ENCODE data around the gene PAPPA2. TPM values are rescaled to one million over a fixed set of nuclear protein-coding genes. Genes with fewer than 3 reads are reported as not detected.

PAPPA2 gene
- total RNA-seq, 1 experiment from 2014 or later, result 0.81 TPM

DNA sequence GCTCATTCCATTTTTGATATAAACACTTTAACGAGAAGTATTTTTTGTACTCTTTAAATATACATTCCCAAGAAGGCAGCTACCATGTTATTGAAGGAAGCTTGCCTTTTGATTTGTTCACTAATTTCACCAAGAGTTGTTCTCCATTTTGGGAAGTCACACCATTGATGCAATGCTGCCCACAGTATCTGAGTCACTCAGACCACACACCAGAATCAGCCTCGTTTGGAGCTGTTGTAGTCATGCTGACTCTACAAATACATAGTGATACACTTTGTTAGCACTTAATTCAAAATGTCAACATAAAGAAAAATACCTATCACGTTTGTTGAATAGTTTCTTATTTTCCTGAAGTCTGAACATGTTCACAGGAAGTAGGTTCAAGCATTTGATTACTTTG is 78.7 kb downstream of the PAPPA2 start:
- H3K9me3 Mint-ChIP-seq, result no peaks in the 10 kb centered on the region
- whole genome bisulfite sequencing (ENCODE audit: extremely low coverage, insufficient read length, low lambda C conversion rate), result no CpG with 5 or more reads among the region's 3 CpGs

More for the DNA sequence above, 78.7 kb downstream of the PAPPA2 start:
- no peak overlapping the region for H3K27ac Mint-ChIP-seq
- no peaks in the 10 kb centered on the region for H3K79me1 ChIP-seq (ENCODE audit: insufficient read depth, low read depth, low read length, poor library complexity, severe bottlenecking)
- no peaks in the 10 kb centered on the region for H3K23me2 ChIP-seq (ENCODE audit: insufficient read length, low read depth, low read length, poor library complexity, severe bottlenecking)
- DNase-seq, result no peak
- no peak overlapping the region for H2BK12ac ChIP-seq (ENCODE audit: insufficient read length, low read depth, low read length)
- no peak overlapping the region for H2BK20ac ChIP-seq (ENCODE audit: low read depth, low read length, poor library complexity, severe bottlenecking)
- H3K18ac ChIP-seq (ENCODE audit: insufficient read length, low read depth, low read length), result no peak overlapping the region
- no peak overlapping the region for H2BK5ac ChIP-seq (ENCODE audit: insufficient read length, low read length)
- H4K8ac ChIP-seq (replicated peaks; ENCODE audit: insufficient read length, low read depth, low read length), result no peak overlapping the region
- H3K4me1 Mint-ChIP-seq, result peaks cover 12 to 14% of the 10 kb centered on the region in 2 experiments
- no peaks in the 10 kb centered on the region for H3K27me3 Mint-ChIP-seq (ENCODE audit: low read depth)
- no peaks in the 10 kb centered on the region for H3K9me3 ChIP-seq (ENCODE audit: control insufficient read depth, low read depth, low read length)
- no peak overlapping the region for H3K9ac ChIP-seq (ENCODE audit: extremely low read depth, insufficient read length, low read length)
- no peak overlapping the region for H3K4me2 ChIP-seq (ENCODE audit: insufficient read depth, insufficient read length, low read length)
- no peak overlapping the region for H3T11ph ChIP-seq (ENCODE audit: low read length)
- H4K5ac ChIP-seq (ENCODE audit: insufficient read length, low read depth, low read length), result no peak overlapping the region
- peaks cover 2% of the 10 kb centered on the region; the same call in 1 of the 2 replicates for H3K4me1 ChIP-seq (ENCODE audit: insufficient read depth, low read length)
- H2BK120ac ChIP-seq (ENCODE audit: low read depth, low read length, poor library complexity, severe bottlenecking), result no peak overlapping the region
- no peaks in the 10 kb centered on the region for H3K36me3 Mint-ChIP-seq (ENCODE audit: insufficient read depth in 1 of 3, low read depth in 3 of 3)
- no peaks in the 10 kb centered on the region for H3K79me2 ChIP-seq (ENCODE audit: insufficient read depth, low read length)
- no peak overlapping the region for H3K4ac ChIP-seq (ENCODE audit: low read depth, low read length)
- H3K56ac ChIP-seq (ENCODE audit: insufficient read length, low read depth, low read length), result no peak overlapping the region
- H3K23ac ChIP-seq (ENCODE audit: insufficient read length, low read depth, low read length), result no peak overlapping the region
- no peak overlapping the region for H2BK15ac ChIP-seq (ENCODE audit: low read depth, low read length)
- no peak overlapping the region for H2AFZ ChIP-seq (ENCODE audit: low read length)
- H3K4me3 Mint-ChIP-seq, result no peak overlapping the region
- no peaks in the 10 kb centered on the region for H4K20me1 ChIP-seq (ENCODE audit: control insufficient read depth, insufficient read depth, insufficient read length)
- H3K14ac ChIP-seq (ENCODE audit: insufficient read depth, low read length), result no peak overlapping the region
- H2AK5ac ChIP-seq (ENCODE audit: insufficient read length, low read length), result no peak overlapping the region
- no peaks in the 10 kb centered on the region for H3K27me3 ChIP-seq (ENCODE audit: insufficient read depth, low read length)
- TF ChIP-seq CTCF (conservative IDR thresholded peaks at IDR 0.05), result no peak
- no peak overlapping the region for H4K91ac ChIP-seq (ENCODE audit: insufficient read length, low read depth, low read length)
- H3K27ac ChIP-seq (ENCODE audit: insufficient read length, low read depth, low read length), result no peak overlapping the region
